ENCODE data around the gene CHAD. TPM values are rescaled to one million over a fixed set of nuclear protein-coding genes. Genes with fewer than 3 reads are reported as not detected.

The CHAD gene
- total RNA-seq, 4 donors from 2014 or later: not detected

- no peak for TF ChIP-seq CTCF (IDR thresholded peaks at IDR 0.05; ENCODE audit: low read depth)
Measured at GRCh38 chr17:50477976-50478375, 9.3 kb upstream of the CHAD start.

- no peak for TF ChIP-seq CTCF (IDR thresholded peaks at IDR 0.05; ENCODE audit: low read depth)
Measured at GRCh38 chr17:50476545-50477315, 8.1 kb upstream of the CHAD start.

- TF ChIP-seq CTCF (IDR thresholded peaks at IDR 0.05; ENCODE audit: low read depth): no peak
Measured at GRCh38 chr17:50475362-50475761, 6.7 kb upstream of the CHAD start.

GRCh38 chr17:50474523-50474922, 5.8 kb upstream of the CHAD start:
- TF ChIP-seq CTCF (IDR thresholded peaks at IDR 0.05; ENCODE audit: low read depth): no peak

GRCh38 chr17:50473901-50474300, 5.2 kb upstream of the CHAD start:
- TF ChIP-seq CTCF (IDR thresholded peaks at IDR 0.05; ENCODE audit: low read depth): no peak

- no peak for TF ChIP-seq CTCF (IDR thresholded peaks at IDR 0.05; ENCODE audit: low read depth)
Measured at GRCh38 chr17:50472286-50472685, 3.6 kb upstream of the CHAD start.

- no peak for TF ChIP-seq CTCF (IDR thresholded peaks at IDR 0.05; ENCODE audit: low read depth)
Measured at GRCh38 chr17:50471009-50471905, 2.6 kb upstream of the CHAD start.
